K562 (cell line): ENCODE data around the gene DRGX. TPM values are rescaled to one million over a fixed set of nuclear protein-coding genes. Genes with fewer than 3 reads are reported as not detected.

Experiments
- ATAC-seq: fragments of 200-7000 bp; cut with Tn5 transposase; 3 replicates; pipeline ENCODE4 v1.9.1; 2020; ENCODE audit warnings: moderate library complexity
- BruUV-seq: library from RNA; stranded (reverse); fragments of 400-500 nt; replicated peaks from 2 replicates; lab custom pipeline; 2021; lab: Mats Ljungman, UMichigan
- CTCF ChIA-PET: fragments of 300-600 bp; formaldehyde crosslinking; extraction: SDS; loops from one replicate; lab custom pipeline; 2021; ENCODE audit warnings: low intra/inter-chr PET ratio; lab: Yijun Ruan, JAX
- POLR2A ChIA-PET: fragments of 300-600, 350-650 bp; sonication (Branson Sonifier 250); formaldehyde crosslinking; extraction: SDS; loops from one replicate; lab custom pipeline; 2021; ENCODE audit warnings: antibody characterized with exemption, inconsistent platforms; lab: Yijun Ruan, JAX
- DNase-seq, 4 experiments: peaks; one replicate each; pipeline versions ENCODE4 v3.0.0 to v3.0.0-alpha.2; 2011 to 2018; ENCODE audit warnings: low spot score in 3 of 4, mixed read lengths in 3 of 4; ENCODE audit errors: extremely low read depth in 1 of 4
- FAIRE-seq: peaks from 2 replicates; lab custom pipeline; 2011; peaks lifted over from hg19 to GRCh38; lab: Jason Lieb, UNC
- H2AFZ ChIP-seq: 2 replicates; pipeline ENCODE4 v1.6.0; 2011; ENCODE audit warnings: low read depth, low read length, control low read depth, inconsistent platforms
- H3K27ac ChIP-seq: fragments of 200-600 bp; 3 replicates; pipeline ENCODE4 v1.8.0; 2011; ENCODE audit warnings: low read depth, mild to moderate bottlenecking, control low read depth, inconsistent platforms, low read length, moderate library complexity, mixed read lengths; ENCODE audit errors: extremely low read depth
- H3K27me3 ChIP-seq, 2 experiments: fragments of 300-600 bp in 1 of 2; 2 replicates in 1 of 2; 3 replicates in 1 of 2; pipeline versions ENCODE4 v1.6.0 to v1.8.0; 2011; ENCODE audit warnings: inconsistent platforms in 2 of 2, low read length in 2 of 2, mild to moderate bottlenecking in 1 of 2, mixed read lengths in 1 of 2, moderate library complexity in 1 of 2; ENCODE audit not compliant: control insufficient read depth in 2 of 2, insufficient read depth in 2 of 2
- H3K36me3 ChIP-seq: fragments of 300-600 bp; 3 replicates; pipeline ENCODE4 v1.8.0; 2011; ENCODE audit warnings: mild to moderate bottlenecking, low read length, inconsistent platforms; ENCODE audit not compliant: control insufficient read depth, insufficient read depth
- H3K4me1 ChIP-seq, 2 experiments: fragments of 200-600 bp in 1 of 2; replicated peaks in 1 of 2; 2 replicates in 1 of 2; 3 replicates in 1 of 2; pipeline versions ENCODE4 v1.5.1 to v1.8.0; 2011; ENCODE audit warnings: inconsistent platforms in 2 of 2, low read length in 2 of 2, mild to moderate bottlenecking in 1 of 2, mixed read lengths in 1 of 2, moderate library complexity in 1 of 2; ENCODE audit not compliant: control insufficient read depth in 2 of 2, insufficient read depth in 2 of 2
- H3K4me2 ChIP-seq: 2 replicates; pipeline ENCODE4 v1.6.1; 2011; ENCODE audit warnings: low read length, control low read depth, inconsistent platforms, mixed read lengths; ENCODE audit not compliant: insufficient read depth
- H3K4me3 ChIP-seq: fragments of 200-600 bp; sonication (generic), shearing (Covaris generic); 2 replicates; pipeline ENCODE4 v1.5.1; 2016; ENCODE audit warnings: control low read depth, inconsistent platforms
- H3K79me2 ChIP-seq: fragments of 200-600 bp; 3 replicates; pipeline ENCODE4 v1.8.0; 2011; ENCODE audit warnings: low read length, inconsistent platforms; ENCODE audit not compliant: control insufficient read depth, insufficient read depth
- H3K9ac ChIP-seq, 2 experiments: 2 replicates each; pipeline versions ENCODE4 v1.6.0 to v1.6.1; 2011; ENCODE audit warnings: low read depth in 2 of 2, low read length in 2 of 2, control low read depth in 1 of 2, inconsistent platforms in 1 of 2, mild to moderate bottlenecking in 1 of 2, mixed read lengths in 1 of 2; ENCODE audit not compliant: insufficient read depth in 1 of 2
- H3K9me1 ChIP-seq: one replicate; pipeline ENCODE4 v1.6.0; 2011; ENCODE audit warnings: inconsistent platforms, mild to moderate bottlenecking, low read length, moderate library complexity; ENCODE audit not compliant: control insufficient read depth, insufficient read depth
- H3K9me3 ChIP-seq: replicated peaks from 2 replicates; pipeline ENCODE4 v1.5.1; 2011; ENCODE audit warnings: low read depth, low read length, inconsistent platforms; ENCODE audit not compliant: control insufficient read depth, insufficient read depth
- H4K20me1 ChIP-seq: replicated peaks from 2 replicates; pipeline ENCODE4 v1.6.1; 2011; ENCODE audit warnings: low read length, inconsistent platforms, mixed read lengths; ENCODE audit not compliant: control insufficient read depth, insufficient read depth
- BACH1 ChIP-seq: fragments of 200-800 bp; sonication (Bioruptor generic); IDR thresholded peaks from 2 replicates; pipeline ENCODE4 v1.6.1; 2016; ENCODE audit warnings: missing genetic modification characterization, missing compliant biosample characterization
- FOXJ3 ChIP-seq: sonication (generic); formaldehyde crosslinking; IDR thresholded peaks from 2 replicates; pipeline ENCODE4 v1.4.0; 2020; ENCODE audit warnings: mild to moderate bottlenecking, missing genetic modification reagents
- GTF2E2 ChIP-seq: fragments of 200-800 bp; sonication (Bioruptor generic); IDR thresholded peaks from 2 replicates; pipeline ENCODE4 v1.6.1; 2016; ENCODE audit warnings: missing genetic modification characterization, missing compliant biosample characterization
- HDAC3 ChIP-seq: fragments of 450-650 bp; IDR thresholded peaks from 2 replicates; pipeline ENCODE4 v1.6.1; 2018; ENCODE audit warnings: borderline replicate concordance, mild to moderate bottlenecking, moderate library complexity; ENCODE audit not compliant: partially characterized antibody
- JUNB ChIP-seq: fragments of 450-650 bp; formaldehyde crosslinking; conservative IDR thresholded peaks from 2 replicates; pipeline ENCODE4 v1.4.0; 2020; ENCODE audit warnings: mild to moderate bottlenecking
- PHF20 ChIP-seq: fragments of 450-650 bp; IDR thresholded peaks from 2 replicates; pipeline ENCODE4 v1.6.1; 2018; ENCODE audit not compliant: partially characterized antibody
- RBM22 ChIP-seq: fragments of 200-400 bp; formaldehyde crosslinking; IDR thresholded peaks from 2 replicates; pipeline ENCODE4 v1.6.1; 2018; ENCODE audit warnings: low read length, low read depth; ENCODE audit not compliant: poor library complexity, severe bottlenecking
- SNRNP70 ChIP-seq: fragments of 200-400 bp; formaldehyde crosslinking; optimal IDR thresholded peaks from 2 replicates; pipeline ENCODE3; 2017; ENCODE audit warnings: low read depth, low read length
- STAG1 ChIP-seq: sonication (generic); formaldehyde crosslinking; IDR thresholded peaks from 2 replicates; pipeline ENCODE4 v1.5.0; 2020; ENCODE audit warnings: missing genetic modification reagents, borderline replicate concordance
- ZBTB8A ChIP-seq: fragments of 450-650 bp; IDR thresholded peaks from 2 replicates; pipeline ENCODE4 v1.6.1; 2018; ENCODE audit warnings: mild to moderate bottlenecking, moderate library complexity; ENCODE audit not compliant: partially characterized antibody
- ZNF124 ChIP-seq: sonication (generic); formaldehyde crosslinking; IDR thresholded peaks from 2 replicates; pipeline ENCODE4 v1.8.1; 2022; ENCODE audit warnings: missing genetic modification reagents
- ZNF263 ChIP-seq: sonication (generic); formaldehyde crosslinking; IDR thresholded peaks from 2 replicates; pipeline ENCODE4 v1.8.0; 2022; ENCODE audit warnings: mild to moderate bottlenecking, missing genetic modification reagents, borderline replicate concordance
- ZNF561 ChIP-seq: fragments of 450-650 bp; formaldehyde crosslinking; conservative IDR thresholded peaks from 2 replicates; pipeline ENCODE4 v1.4.0; 2020; ENCODE audit warnings: mild to moderate bottlenecking, moderate library complexity
- WGBS: fragments of 100-300 bp; shearing (Covaris generic); methylation state at CpG from one replicate; pipeline ENCODE4 v1.1.6; 2016; ENCODE audit warnings: low coverage, mixed read lengths; ENCODE audit not compliant: insufficient coverage; ENCODE audit errors: missing lambda C conversion rate; 5-methylcytosine and 5-hydroxymethylcytosine counted together
- in situ Hi-C: fragments of 300-500 bp; cut with MboI; formaldehyde crosslinking; loops from 4 replicates; pipeline ENCODE4 v1.15.0; 2018; ENCODE audit warnings: inconsistent platforms, mixed read lengths
- intact Hi-C: fragments of 100-400 bp; cut with micrococcal nuclease; formaldehyde crosslinking; loops from 2 replicates; pipeline ENCODE4 v1.14.2; 2022
- polyA plus RNA-seq, 8 experiments: library from polyadenylated mRNA; depleted of rRNA in 4 of 8; stranded (reverse) in 5 of 8; unstranded in 3 of 8; fragments of >200 nt; fragmentation: Nextera tagmentation in 2 of 8; fragmentation: Illumina TruSeq in 1 of 8; extraction: Ambion mirVana in 2 of 8; extraction: Trizol in 1 of 8; gene quantifications; 2 replicates each; pipeline versions ENCODE4 v1.2.1 to v1.2.3, GENCODE V29; 2011 to 2014; ENCODE audit warnings: inconsistent platforms in 1 of 8, missing spikeins in 1 of 8
- total RNA-seq, 7 experiments: library from RNA; depleted of rRNA in 6 of 7; stranded (reverse); fragments of >200 nt in 6 of 7; fragmentation: Illumina TruSeq in 2 of 7; extraction: Trizol in 2 of 7; gene quantifications; 2 replicates each; pipeline versions ENCODE4 v1.2.1 to v1.2.3, GENCODE V29; 2011 to 2021; ENCODE audit warnings: low replicate concordance in 1 of 7
- TF ChIP-seq, protein P1 (sequence below), 3 experiments: IDR thresholded peaks in 2 of 3; conservative IDR thresholded peaks in 1 of 3; 2 replicates each; pipeline ENCODE4 v1.5.1; 2011 to 2012; ENCODE audit warnings: low read length in 3 of 3, mild to moderate bottlenecking in 3 of 3, control low read depth in 2 of 3, improper control_type of control experiment in 1 of 3, inconsistent platforms in 1 of 3, low read depth in 1 of 3, mixed read lengths in 1 of 3, moderate library complexity in 1 of 3; ENCODE audit not compliant: insufficient read depth in 2 of 3

The DRGX gene
- total and polyA plus RNA-seq, 9 of the 15 experiments (the other 6 are each of a cell fraction or from before 2014, with no cell fraction given) = not detected

DNA sequence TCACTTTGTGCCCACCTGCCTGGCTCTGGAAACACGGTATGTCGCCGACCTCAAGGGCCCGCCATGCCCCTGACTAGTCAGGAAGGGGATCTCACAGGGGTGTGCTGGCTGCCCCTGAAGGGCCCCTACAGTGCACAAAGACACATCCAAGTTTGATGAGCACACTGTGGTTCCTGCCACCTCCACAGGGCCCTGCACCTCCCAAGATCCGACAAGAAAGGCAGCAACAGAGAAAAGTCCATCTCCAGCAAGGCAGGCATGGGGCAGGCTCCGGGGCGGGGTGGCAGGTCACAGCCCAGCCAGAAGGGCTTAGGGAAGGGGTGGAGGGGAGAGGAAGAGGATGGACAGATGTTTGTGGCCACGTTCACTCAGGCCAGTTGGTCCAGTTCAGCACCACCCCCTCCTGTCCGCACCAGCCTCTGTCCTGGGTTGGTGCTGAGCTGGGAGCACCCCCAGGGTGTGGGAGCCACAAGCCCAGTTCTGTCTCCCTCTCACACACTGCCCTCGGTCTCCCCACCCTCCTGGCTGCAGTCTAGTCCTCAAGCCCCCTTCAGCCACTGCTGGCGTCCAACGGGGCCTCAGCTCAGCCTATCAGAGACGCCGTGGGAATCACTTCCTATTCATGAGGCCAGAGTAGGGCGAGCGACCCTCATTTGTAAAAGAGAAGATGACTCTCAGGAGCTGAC is 11.5 kb downstream of the DRGX start (continued):
- TF ChIP-seq, protein P1, sequence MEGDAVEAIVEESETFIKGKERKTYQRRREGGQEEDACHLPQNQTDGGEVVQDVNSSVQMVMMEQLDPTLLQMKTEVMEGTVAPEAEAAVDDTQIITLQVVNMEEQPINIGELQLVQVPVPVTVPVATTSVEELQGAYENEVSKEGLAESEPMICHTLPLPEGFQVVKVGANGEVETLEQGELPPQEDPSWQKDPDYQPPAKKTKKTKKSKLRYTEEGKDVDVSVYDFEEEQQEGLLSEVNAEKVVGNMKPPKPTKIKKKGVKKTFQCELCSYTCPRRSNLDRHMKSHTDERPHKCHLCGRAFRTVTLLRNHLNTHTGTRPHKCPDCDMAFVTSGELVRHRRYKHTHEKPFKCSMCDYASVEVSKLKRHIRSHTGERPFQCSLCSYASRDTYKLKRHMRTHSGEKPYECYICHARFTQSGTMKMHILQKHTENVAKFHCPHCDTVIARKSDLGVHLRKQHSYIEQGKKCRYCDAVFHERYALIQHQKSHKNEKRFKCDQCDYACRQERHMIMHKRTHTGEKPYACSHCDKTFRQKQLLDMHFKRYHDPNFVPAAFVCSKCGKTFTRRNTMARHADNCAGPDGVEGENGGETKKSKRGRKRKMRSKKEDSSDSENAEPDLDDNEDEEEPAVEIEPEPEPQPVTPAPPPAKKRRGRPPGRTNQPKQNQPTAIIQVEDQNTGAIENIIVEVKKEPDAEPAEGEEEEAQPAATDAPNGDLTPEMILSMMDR (IDR thresholded peaks at IDR 0.05 in 2 of 3, conservative IDR thresholded peaks at IDR 0.05 in 1 of 3; ENCODE audit: insufficient read depth in 2 of 3, low read depth in 1 of 3, low read length in 3 of 3) = no peak

DNA sequence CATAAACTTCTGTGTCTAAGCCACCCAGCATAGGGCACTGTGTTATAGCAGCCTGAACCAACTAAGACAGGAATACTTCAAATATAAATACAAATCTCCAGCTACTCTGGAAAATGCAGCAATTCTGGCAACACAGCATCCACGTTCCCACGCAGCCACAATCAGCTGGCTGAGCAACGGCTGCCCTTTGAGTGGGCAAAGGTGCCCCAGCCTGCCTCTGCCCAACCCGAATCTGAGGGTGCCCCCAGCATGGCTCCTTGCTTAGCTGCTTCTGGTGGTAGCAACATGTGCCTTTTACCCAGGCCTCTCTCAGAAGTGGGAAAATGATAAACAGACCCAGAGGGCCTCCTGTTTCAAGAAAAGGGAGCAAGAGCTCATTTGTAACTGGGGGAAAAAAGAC is 12.0 kb downstream of the DRGX start:
- no peaks in the 10 kb centered on the region for H3K9me3 ChIP-seq
- no TSS peak for BruUV-seq
- TF ChIP-seq PHF20 (no peak), HDAC3 (no peak), RBM22 (no peak), GTF2E2 (no peak), SNRNP70 (no peak), JUNB (CRISPR knock-in tag) (no peak), ZBTB8A (no peak), ZNF124 (CRISPR knock-in tag) (no peak), BACH1 (no peak), ZNF263 (CRISPR knock-in tag) (no peak), STAG1 (CRISPR knock-in tag) (no peak), FOXJ3 (CRISPR knock-in tag) (no peak), ZNF561 (CRISPR knock-in tag) (no peak)
- TF ChIP-seq, all 486 proteins: peak for 0
- Histone ChIP-seq H3K4me1 (peaks cover 0 to 5% of the 10 kb centered on the region in 2 experiments; a peak in 1 of 5 replicates), H3K4me2 (no peak overlapping the region), H3K27me3 (peaks cover 22 to 91% of the 10 kb centered on the region in 2 experiments), H3K4me3 (no peak overlapping the region), H3K9me1 (no peaks in the 10 kb centered on the region), H3K79me2 (no peaks in the 10 kb centered on the region), H2AFZ (no peak overlapping the region), H3K27ac (no peak overlapping the region), H4K20me1 (no peaks in the 10 kb centered on the region), H3K9ac (no peak overlapping the region), H3K36me3 (no peaks in the 10 kb centered on the region)
- intact Hi-C loops = no loop called here
- ChIA-PET CTCF (interaction anchor here (0.6 kb wide), 1 partner anchor 9 kb away, joined by 6 read pairs; no protein-coding TSS in a partner anchor), POLR2A (interaction anchor here (0.8 to 0.9 kb wide), 2 partner anchors 10 to 355 kb away, joined by 3 to 6 read pairs; no protein-coding TSS in a partner anchor)
- DNase-seq (no peak), FAIRE-seq (no peak), ATAC-seq (no peak)
- WGBS = 0% methylated on average over 4 of the region's 4 CpGs
- in situ Hi-C loops = no loop called here
